Endothelial cell of umbilical vein (primary cell): ENCODE measurements around the gene BIRC3. TPM values are rescaled to one million over a fixed set of nuclear protein-coding genes. Genes with fewer than 3 reads are reported as not detected.

Experiments
- BruUV-seq: library from RNA; stranded (reverse); fragments of 400-500 nt; replicated peaks from 2 replicates; lab custom pipeline; 2021; lab: Mats Ljungman, UMichigan
- CTCF ChIA-PET: fragments of 300-600, 350-600 bp; sonication (Branson Sonifier 250); formaldehyde crosslinking; loops from one replicate; lab custom pipeline; 2021; ENCODE audit warnings: antibody characterized with exemption, inconsistent platforms; lab: Charles Lee
- POLR2A ChIA-PET: fragments of 300-600, 350-600 bp; sonication (Branson Sonifier 250); formaldehyde crosslinking; loops from one replicate; lab custom pipeline; 2021; ENCODE audit warnings: antibody characterized with exemption, inconsistent platforms; lab: Charles Lee
- DNase-seq: peaks from one replicate; pipeline ENCODE4 v3.0.0-alpha.2; 2011; ENCODE audit warnings: low read depth, low spot score
- FAIRE-seq: peaks from 2 replicates; lab custom pipeline; 2011; peaks lifted over from hg19 to GRCh38; lab: Jason Lieb, UNC
- H2AFZ ChIP-seq: 2 replicates; pipeline ENCODE4 v1.6.0; 2012; ENCODE audit warnings: low read depth, low read length, control low read depth, inconsistent platforms
- H3K27ac ChIP-seq: 2 replicates; pipeline ENCODE4 v1.5.1; 2011; ENCODE audit warnings: low read depth, mild to moderate bottlenecking, control low read depth, low read length, moderate library complexity; ENCODE audit not compliant: insufficient read depth
- H3K27me3 ChIP-seq, 2 experiments: 2 replicates each; pipeline versions ENCODE4 v1.6.0 to v1.6.1; 2011; ENCODE audit warnings: low read length in 2 of 2, mixed read lengths in 1 of 2; ENCODE audit not compliant: control insufficient read depth in 2 of 2, insufficient read depth in 2 of 2
- H3K36me3 ChIP-seq, 2 experiments: 2 replicates in 1 of 2; 3 replicates in 1 of 2; pipeline ENCODE4 v1.5.1; 2011; ENCODE audit warnings: low read length in 2 of 2, mild to moderate bottlenecking in 1 of 2, moderate library complexity in 1 of 2; ENCODE audit not compliant: control insufficient read depth in 2 of 2, insufficient read depth in 2 of 2; ENCODE audit errors: extremely low read depth in 1 of 2
- H3K4me1 ChIP-seq: 3 replicates; pipeline ENCODE4 v1.5.1; 2011; ENCODE audit warnings: mild to moderate bottlenecking, low read length; ENCODE audit not compliant: control insufficient read depth, insufficient read depth; ENCODE audit errors: extremely low read depth
- H3K4me2 ChIP-seq: 2 replicates; pipeline ENCODE4 v1.6.1; 2011; ENCODE audit warnings: low read length, control low read depth, mixed read lengths; ENCODE audit not compliant: insufficient read depth
- H3K4me3 ChIP-seq, 3 experiments: fragments of 200-600 bp in 1 of 3; sonication (generic), shearing (Covaris generic) in 1 of 3; replicated peaks in 1 of 3; 2 replicates each; pipeline ENCODE4 v1.5.1; 2011 to 2016; ENCODE audit warnings: control low read depth in 3 of 3, low read length in 3 of 3, mild to moderate bottlenecking in 2 of 3, inconsistent platforms in 1 of 3, low read depth in 1 of 3, moderate library complexity in 1 of 3; ENCODE audit not compliant: insufficient read depth in 1 of 3
- H3K79me2 ChIP-seq: 2 replicates; pipeline ENCODE4 v1.6.0; 2012; ENCODE audit warnings: low read length, inconsistent platforms; ENCODE audit not compliant: control insufficient read depth, insufficient read depth
- H3K9ac ChIP-seq: replicated peaks from 2 replicates; pipeline ENCODE3; 2011; ENCODE audit warnings: low read length, control low read depth; ENCODE audit not compliant: insufficient read depth; ENCODE audit errors: extremely low read depth
- H3K9me1 ChIP-seq: replicated peaks from 3 replicates; pipeline ENCODE4 v1.6.0; 2011; ENCODE audit warnings: mild to moderate bottlenecking, low read length; ENCODE audit not compliant: control insufficient read depth, insufficient read depth; ENCODE audit errors: extremely low read depth
- H3K9me3 ChIP-seq: replicated peaks from 2 replicates; pipeline ENCODE4 v1.5.1; 2012; ENCODE audit warnings: low read length, inconsistent platforms; ENCODE audit not compliant: control insufficient read depth, insufficient read depth
- H4K20me1 ChIP-seq: replicated peaks from 2 replicates; pipeline ENCODE3; 2011; ENCODE audit warnings: mild to moderate bottlenecking, low read length; ENCODE audit not compliant: control insufficient read depth, insufficient read depth; ENCODE audit errors: extremely low read depth
- EZH2 ChIP-seq: IDR thresholded peaks from 2 replicates; pipeline ENCODE4 v1.6.1; 2012; ENCODE audit warnings: borderline replicate concordance, low read depth, mild to moderate bottlenecking, moderate library complexity, low read length, inconsistent platforms; ENCODE audit not compliant: severe bottlenecking
- FOS ChIP-seq: IDR thresholded peaks from 2 replicates; pipeline ENCODE4 v1.6.1; 2011; ENCODE audit warnings: mild to moderate bottlenecking, low read length, moderate library complexity, borderline replicate concordance; ENCODE audit not compliant: insufficient read depth
- GATA2 ChIP-seq: IDR thresholded peaks from 2 replicates; pipeline ENCODE4 v1.7.0; 2011; ENCODE audit warnings: low read depth, mild to moderate bottlenecking, moderate library complexity, mixed read lengths, low read length; ENCODE audit not compliant: insufficient read length, insufficient read depth
- JUN ChIP-seq: IDR thresholded peaks from 2 replicates; pipeline ENCODE4 v1.6.1; 2011; ENCODE audit warnings: borderline replicate concordance, low read depth; ENCODE audit not compliant: insufficient read length, insufficient read depth
- MYC ChIP-seq: IDR thresholded peaks from one replicate; pipeline ENCODE4 v1.6.1; 2011; ENCODE audit warnings: mild to moderate bottlenecking, low read depth, low read length
- POLR2A ChIP-seq: IDR thresholded peaks from 2 replicates; pipeline ENCODE4 v1.6.1; 2012; ENCODE audit warnings: low read depth, mild to moderate bottlenecking, control low read depth, low read length
- POLR2AphosphoS5 ChIP-seq: IDR thresholded peaks from 2 replicates; pipeline ENCODE4 v1.6.1; 2012; ENCODE audit warnings: low read depth, mild to moderate bottlenecking, control low read depth, low read length, moderate library complexity; ENCODE audit not compliant: insufficient read depth
- dilution Hi-C: fragments of 300-500 bp; cut with MboI; formaldehyde crosslinking; loops from one replicate; pipeline ENCODE4 v1.15.0; 2019; ENCODE audit warnings: low sequenced_read_pairs; ENCODE audit not compliant: extremely low pct_ligation_motif_present
- intact Hi-C: fragments of 100-400 bp; cut with micrococcal nuclease; formaldehyde crosslinking; loops from one replicate; pipeline ENCODE4 v1.10.0; 2022
- polyA plus RNA-seq, 4 experiments: library from polyadenylated mRNA; depleted of rRNA in 3 of 4; stranded (reverse) in 3 of 4; unstranded in 1 of 4; fragments of >200 nt; gene quantifications; 2 replicates each; pipeline versions ENCODE4 v1.2.1 to v1.2.3, GENCODE V29; 2011 to 2012; ENCODE audit warnings: missing spikeins in 1 of 4
- total RNA-seq: library from RNA; stranded (reverse); gene quantifications from 2 replicates; pipeline ENCODE4 v1.2.3, GENCODE V29; 2021
- TF ChIP-seq, protein P1 (sequence below), 2 donors: IDR thresholded peaks; 1 replicate in 1 of 2; 2 replicates in 1 of 2; pipeline ENCODE4 v1.5.1; 2011; ENCODE audit warnings: low read length in 2 of 2, mild to moderate bottlenecking in 2 of 2, moderate library complexity in 2 of 2, control low read depth in 1 of 2, inconsistent platforms in 1 of 2, low read depth in 1 of 2; ENCODE audit not compliant: insufficient read depth in 1 of 2; ENCODE audit errors: extremely low read depth in 1 of 2
- TF ChIP-seq, protein P2 (sequence below): IDR thresholded peaks from 2 replicates; pipeline ENCODE4 v1.6.1; 2011; ENCODE audit not compliant: insufficient read depth, insufficient read length

The BIRC3 gene
- total and polyA plus RNA-seq, 2 donors (not counting 3 experiments of a cell fraction or from before 2014, with no cell fraction given) = 0.28 to 1.4 TPM

DNA sequence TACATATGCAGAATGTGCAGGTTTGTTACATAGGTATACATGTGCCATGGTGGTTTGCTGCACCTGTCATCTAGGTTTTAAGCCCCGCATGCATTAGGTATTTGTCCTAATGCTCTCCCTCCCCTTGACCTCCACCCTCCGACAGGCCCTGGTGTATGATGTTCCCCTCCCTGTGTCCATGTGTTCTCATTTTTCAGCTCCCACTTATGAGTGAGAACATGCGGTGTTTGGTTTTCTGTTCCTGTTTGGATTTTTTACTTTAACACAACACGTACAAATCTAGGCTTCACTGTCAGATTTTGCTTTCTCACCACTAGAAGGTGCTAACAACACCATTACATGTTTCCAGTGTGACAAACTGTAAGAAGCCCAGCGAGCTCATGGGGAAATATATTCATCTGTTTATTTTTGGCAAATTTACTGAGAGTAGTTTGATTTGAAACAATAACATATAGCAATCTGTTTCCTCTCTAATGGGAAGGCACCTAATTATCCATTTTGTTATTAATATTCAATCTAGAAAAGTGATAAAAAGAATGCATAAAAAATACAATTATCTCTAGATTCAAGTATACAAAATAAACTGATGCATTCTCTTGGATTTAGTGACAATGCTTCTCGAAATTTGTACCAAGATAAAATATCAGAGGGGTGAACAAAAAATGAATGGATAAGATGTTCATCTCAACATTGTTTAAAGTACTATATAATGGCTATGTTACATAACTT, 23.2 kb upstream of the BIRC3 start:
- TF ChIP-seq JUN = no peak
- TF ChIP-seq, protein P1, sequence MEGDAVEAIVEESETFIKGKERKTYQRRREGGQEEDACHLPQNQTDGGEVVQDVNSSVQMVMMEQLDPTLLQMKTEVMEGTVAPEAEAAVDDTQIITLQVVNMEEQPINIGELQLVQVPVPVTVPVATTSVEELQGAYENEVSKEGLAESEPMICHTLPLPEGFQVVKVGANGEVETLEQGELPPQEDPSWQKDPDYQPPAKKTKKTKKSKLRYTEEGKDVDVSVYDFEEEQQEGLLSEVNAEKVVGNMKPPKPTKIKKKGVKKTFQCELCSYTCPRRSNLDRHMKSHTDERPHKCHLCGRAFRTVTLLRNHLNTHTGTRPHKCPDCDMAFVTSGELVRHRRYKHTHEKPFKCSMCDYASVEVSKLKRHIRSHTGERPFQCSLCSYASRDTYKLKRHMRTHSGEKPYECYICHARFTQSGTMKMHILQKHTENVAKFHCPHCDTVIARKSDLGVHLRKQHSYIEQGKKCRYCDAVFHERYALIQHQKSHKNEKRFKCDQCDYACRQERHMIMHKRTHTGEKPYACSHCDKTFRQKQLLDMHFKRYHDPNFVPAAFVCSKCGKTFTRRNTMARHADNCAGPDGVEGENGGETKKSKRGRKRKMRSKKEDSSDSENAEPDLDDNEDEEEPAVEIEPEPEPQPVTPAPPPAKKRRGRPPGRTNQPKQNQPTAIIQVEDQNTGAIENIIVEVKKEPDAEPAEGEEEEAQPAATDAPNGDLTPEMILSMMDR (IDR thresholded peaks at IDR 0.05; ENCODE audit: extremely low read depth in 1 of 2, insufficient read depth in 1 of 2, low read depth in 1 of 2, low read length in 2 of 2) = peak; percentile 41 to 61
- Histone ChIP-seq H4K20me1 (no peaks in the 10 kb centered on the region), H2AFZ (peak overlapping the region; percentile 38), H3K36me3 (no peaks in the 10 kb centered on the region), H3K4me1 (no peaks in the 10 kb centered on the region), H3K9me3 (no peaks in the 10 kb centered on the region), H3K4me2 (no peak overlapping the region), H3K4me3 (no peak overlapping the region), H3K79me2 (no peaks in the 10 kb centered on the region), H3K9ac (no peak overlapping the region), H3K27ac (no peak overlapping the region), H3K27me3 (no peaks in the 10 kb centered on the region), H3K9me1 (no peaks in the 10 kb centered on the region)
- DNase-seq = peak; percentile 50
- POLR2A ChIA-PET = no interaction called here
- FAIRE-seq = peak; percentile 82
- intact Hi-C loops = loop anchor here (1.0 kb wide), 1 partner anchor 201 kb away; no protein-coding TSS in a partner anchor
- dilution Hi-C loops = no loop called here
- CTCF ChIA-PET = interaction anchor here (0.6 to 9.5 kb wide), 42 partner anchors 8 to 561 kb away, joined by 3 to 140 read pairs (median 4); partner anchors contain the start of gene BIRC3
- BruUV-seq = no TSS peak

DNA sequence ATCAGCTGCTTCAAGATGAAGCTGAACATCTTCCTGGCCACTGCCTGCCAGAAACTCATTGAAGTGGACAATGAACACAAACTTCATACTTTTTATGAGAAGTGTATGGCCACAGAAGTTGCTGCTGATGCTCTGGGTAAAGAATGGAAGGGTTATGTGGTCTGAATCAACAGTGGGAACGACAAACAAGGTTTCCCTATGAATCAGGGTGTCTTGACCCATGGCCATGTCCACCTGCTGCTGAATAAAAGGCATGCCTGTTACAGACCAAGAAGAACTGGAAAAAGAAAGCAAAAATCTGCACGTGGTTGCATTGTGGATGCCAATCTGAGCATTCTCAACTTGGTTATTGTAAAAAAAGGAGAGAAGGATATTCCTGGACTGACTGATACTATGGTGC, 22.2 kb upstream of the BIRC3 start:
- H3K4me1 ChIP-seq = no peaks in the 10 kb centered on the region
- no peaks in the 10 kb centered on the region for H3K36me3 ChIP-seq
- H3K27ac ChIP-seq = no peak overlapping the region
- H3K79me2 ChIP-seq = no peaks in the 10 kb centered on the region
- no peak for FAIRE-seq
- no peak overlapping the region for H3K4me2 ChIP-seq
- H3K9me1 ChIP-seq = no peaks in the 10 kb centered on the region
- H3K9me3 ChIP-seq = no peaks in the 10 kb centered on the region
- no peak overlapping the region for H3K4me3 ChIP-seq
- TF ChIP-seq POLR2AphosphoS5 (no peak), FOS (no peak), GATA2 (no peak), POLR2A (no peak), JUN (no peak), EZH2 (no peak), MYC (no peak)
- TF ChIP-seq, protein P1 (IDR thresholded peaks at IDR 0.05; ENCODE audit: extremely low read depth in 1 of 2, insufficient read depth in 1 of 2, low read depth in 1 of 2, low read length in 2 of 2) = no peak
- TF ChIP-seq, protein P2, sequence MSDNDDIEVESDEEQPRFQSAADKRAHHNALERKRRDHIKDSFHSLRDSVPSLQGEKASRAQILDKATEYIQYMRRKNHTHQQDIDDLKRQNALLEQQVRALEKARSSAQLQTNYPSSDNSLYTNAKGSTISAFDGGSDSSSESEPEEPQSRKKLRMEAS = no peak
- H2AFZ ChIP-seq = no peak overlapping the region
- no peaks in the 10 kb centered on the region for H4K20me1 ChIP-seq
- intact Hi-C loops (no loop called here), dilution Hi-C loops (no loop called here)
- ChIA-PET POLR2A (no interaction called here), CTCF (interaction anchor here (1.0 to 9.5 kb wide), 20 partner anchors 9 to 372 kb away, joined by 3 to 140 read pairs (median 5); partner anchors contain the start of gene BIRC3)
- BruUV-seq = no TSS peak
- H3K27me3 ChIP-seq = no peaks in the 10 kb centered on the region
- no peak overlapping the region for H3K9ac ChIP-seq
- DNase-seq = no peak
